Esophagus muscularis mucosa (tissue), 4 donors: ENCODE measurements around the gene OSBPL10. TPM values are rescaled to one million over a fixed set of nuclear protein-coding genes. Genes with fewer than 3 reads are reported as not detected.

Experiments used
- DNase-seq: peaks from one replicate; pipeline ENCODE4 v3.0.0-alpha.2; 2017; ENCODE audit errors: extremely low spot score
- H3K27ac ChIP-seq, 4 donors: fragments of 200-600 bp; sonication (generic); replicated peaks in 1 of 4; 1 replicate in 3 of 4; 2 replicates in 1 of 4; pipeline ENCODE4 v1.5.1; 2016 to 2019; ENCODE audit warnings: mild to moderate bottlenecking in 1 of 4
- H3K27me3 ChIP-seq, 4 donors: fragments of 200-600 bp; sonication (generic); one replicate each; pipeline versions ENCODE4 v1.5.1 to v1.6.0; 2016 to 2019
- H3K36me3 ChIP-seq, 4 donors: fragments of 200-600 bp; sonication (generic); one replicate each; pipeline ENCODE4 v1.5.1; 2016 to 2019
- H3K4me1 ChIP-seq, 4 donors: fragments of 200-600 bp; sonication (generic); one replicate each; pipeline ENCODE4 v1.5.1; 2016 to 2019
- H3K4me3 ChIP-seq, 4 donors: fragments of 200-600 bp; sonication (generic); 1 replicate in 2 of 4; 2 replicates in 2 of 4; pipeline ENCODE4 v1.5.1; 2016 to 2019; ENCODE audit warnings: mild to moderate bottlenecking in 4 of 4, moderate library complexity in 1 of 4
- H3K9me3 ChIP-seq, 4 donors: fragments of 200-600 bp; sonication (generic); 1 replicate in 3 of 4; 2 replicates in 1 of 4; pipeline ENCODE4 v1.5.1; 2016 to 2019
- EP300 ChIP-seq: sonication (generic); formaldehyde crosslinking; IDR thresholded peaks from one replicate; pipeline ENCODE4 v1.6.1; 2017; ENCODE audit warnings: antibody characterized with exemption
- POLR2A ChIP-seq: fragments of 450-650 bp; IDR thresholded peaks from one replicate; pipeline ENCODE4 v1.6.1; 2017; ENCODE audit warnings: antibody characterized with exemption, moderate library complexity, mild to moderate bottlenecking, low read depth
- POLR2AphosphoS5 ChIP-seq, 2 donors: sonication (generic); formaldehyde crosslinking; IDR thresholded peaks; one replicate each; pipeline ENCODE4 v1.6.1; 2017; ENCODE audit warnings: antibody characterized with exemption in 2 of 2
- WGBS: methylation state at CpG from one replicate; pipeline ENCODE4 v1.1.5; 2018; 5-methylcytosine and 5-hydroxymethylcytosine counted together
- intact Hi-C: fragments of 100-400 bp; cut with DNase I; formaldehyde crosslinking; loops from one replicate; pipeline ENCODE4 v1.15.1; 2023
- total RNA-seq, 4 donors: library from RNA; depleted of rRNA; stranded (reverse); fragments of >200 nt; gene quantifications; one replicate each; pipeline versions ENCODE4 v1.1.0 to v1.2.1, GENCODE V29; 2016
- TF ChIP-seq, protein P1 (sequence below), 3 experiments: fragments of 200-600 bp in 2 of 3; fragments of 450-650 bp in 1 of 3; sonication (generic) in 2 of 3; IDR thresholded peaks; one replicate each; pipeline ENCODE4 v1.5.1; 2017 to 2019; ENCODE audit warnings: antibody characterized with exemption in 3 of 3, mild to moderate bottlenecking in 2 of 3, moderate library complexity in 1 of 3

Gene OSBPL10
- total RNA-seq, 4 donors from 2014 or later: 6.3 to 12.2 (median 7.6) TPM

DNA sequence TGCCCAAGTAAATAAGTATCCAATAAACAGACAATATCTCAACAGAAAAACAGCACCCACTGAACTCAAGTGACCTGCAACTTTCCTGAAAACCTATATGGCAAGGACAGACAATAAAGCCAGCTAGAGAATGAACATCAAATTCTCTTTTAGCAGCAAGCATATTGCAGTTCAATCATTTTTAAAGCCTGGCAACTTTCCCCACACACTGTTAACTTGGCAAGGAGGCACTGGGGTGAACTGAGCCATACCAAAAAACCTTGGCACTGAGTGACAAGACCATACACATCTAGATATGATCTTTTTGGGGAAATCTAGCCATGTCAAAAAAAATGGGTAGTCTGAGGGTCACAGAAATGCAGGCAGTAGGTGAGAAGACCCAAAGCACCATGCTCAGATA is 273.8 kb downstream of the OSBPL10 start:
- intact Hi-C loops: no loop called here

GRCh38 chr3:31705736-31706135 is 275.3 kb downstream of the OSBPL10 start:
- no peaks in the 10 kb centered on the region for H3K9me3 ChIP-seq
- DNase-seq: no peak
- 85% methylated on average over 4 of the region's 4 CpGs for WGBS
- no peaks in the 10 kb centered on the region for H3K36me3 ChIP-seq
- no peaks in the 10 kb centered on the region for H3K4me1 ChIP-seq
- intact Hi-C loops: no loop called here
- no peak for TF ChIP-seq POLR2AphosphoS5 (IDR thresholded peaks at IDR 0.05)
- TF ChIP-seq, protein P1, sequence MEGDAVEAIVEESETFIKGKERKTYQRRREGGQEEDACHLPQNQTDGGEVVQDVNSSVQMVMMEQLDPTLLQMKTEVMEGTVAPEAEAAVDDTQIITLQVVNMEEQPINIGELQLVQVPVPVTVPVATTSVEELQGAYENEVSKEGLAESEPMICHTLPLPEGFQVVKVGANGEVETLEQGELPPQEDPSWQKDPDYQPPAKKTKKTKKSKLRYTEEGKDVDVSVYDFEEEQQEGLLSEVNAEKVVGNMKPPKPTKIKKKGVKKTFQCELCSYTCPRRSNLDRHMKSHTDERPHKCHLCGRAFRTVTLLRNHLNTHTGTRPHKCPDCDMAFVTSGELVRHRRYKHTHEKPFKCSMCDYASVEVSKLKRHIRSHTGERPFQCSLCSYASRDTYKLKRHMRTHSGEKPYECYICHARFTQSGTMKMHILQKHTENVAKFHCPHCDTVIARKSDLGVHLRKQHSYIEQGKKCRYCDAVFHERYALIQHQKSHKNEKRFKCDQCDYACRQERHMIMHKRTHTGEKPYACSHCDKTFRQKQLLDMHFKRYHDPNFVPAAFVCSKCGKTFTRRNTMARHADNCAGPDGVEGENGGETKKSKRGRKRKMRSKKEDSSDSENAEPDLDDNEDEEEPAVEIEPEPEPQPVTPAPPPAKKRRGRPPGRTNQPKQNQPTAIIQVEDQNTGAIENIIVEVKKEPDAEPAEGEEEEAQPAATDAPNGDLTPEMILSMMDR (IDR thresholded peaks at IDR 0.05): no peak
- TF ChIP-seq EP300: no peak
- TF ChIP-seq POLR2A: no peak
- H3K4me3 ChIP-seq: no peak overlapping the region
- H3K27me3 ChIP-seq: no peaks in the 10 kb centered on the region
- H3K27ac ChIP-seq: no peak overlapping the region

More for the DNA sequence above, 273.8 kb downstream of the OSBPL10 start:
- H3K27me3 ChIP-seq: no peaks in the 10 kb centered on the region
- no peak overlapping the region for H3K4me3 ChIP-seq
- H3K36me3 ChIP-seq: no peaks in the 10 kb centered on the region
- H3K27ac ChIP-seq: no peak overlapping the region
- TF ChIP-seq EP300: no peak
- TF ChIP-seq POLR2A: no peak
- no peak for TF ChIP-seq POLR2AphosphoS5 (IDR thresholded peaks at IDR 0.05)
- TF ChIP-seq, protein P1 (IDR thresholded peaks at IDR 0.05): no peak
- no peak for DNase-seq
- peaks cover 0 to 3% (median under 1%) of the 10 kb centered on the region in 4 donors for H3K9me3 ChIP-seq
- H3K4me1 ChIP-seq: no peaks in the 10 kb centered on the region

- H3K4me3 ChIP-seq: no peak overlapping the region
- no peak for TF ChIP-seq POLR2A
- no peak for TF ChIP-seq POLR2AphosphoS5 (IDR thresholded peaks at IDR 0.05)
- TF ChIP-seq, protein P1 (IDR thresholded peaks at IDR 0.05): no peak
- no peak for TF ChIP-seq EP300
- intact Hi-C loops: no loop called here
- WGBS: 44% methylated on average over 7 of the region's 7 CpGs
- H3K4me1 ChIP-seq: no peaks in the 10 kb centered on the region
- H3K36me3 ChIP-seq: no peaks in the 10 kb centered on the region
- H3K27ac ChIP-seq: no peak overlapping the region
- no peaks in the 10 kb centered on the region for H3K9me3 ChIP-seq
- H3K27me3 ChIP-seq: no peaks in the 10 kb centered on the region
- no peak for DNase-seq
These were observed 276.4 kb downstream of the OSBPL10 start for GRCh38 chr3:31704591-31705179.

- Histone ChIP-seq H3K27me3 (no peaks in the 10 kb centered on the region), H3K36me3 (no peaks in the 10 kb centered on the region), H3K4me3 (no peak overlapping the region), H3K9me3 (no peaks in the 10 kb centered on the region), H3K27ac (no peak overlapping the region), H3K4me1 (no peaks in the 10 kb centered on the region)
- WGBS: 88% methylated on average over 3 of the region's 3 CpGs
- intact Hi-C loops: no loop called here
- DNase-seq: no peak
- TF ChIP-seq EP300 (no peak), POLR2A (no peak), POLR2AphosphoS5 (IDR thresholded peaks at IDR 0.05) (no peak)
- TF ChIP-seq, protein P1 (IDR thresholded peaks at IDR 0.05): no peak
These were observed 276.9 kb downstream of the OSBPL10 start for GRCh38 chr3:31704156-31704555.

DNA sequence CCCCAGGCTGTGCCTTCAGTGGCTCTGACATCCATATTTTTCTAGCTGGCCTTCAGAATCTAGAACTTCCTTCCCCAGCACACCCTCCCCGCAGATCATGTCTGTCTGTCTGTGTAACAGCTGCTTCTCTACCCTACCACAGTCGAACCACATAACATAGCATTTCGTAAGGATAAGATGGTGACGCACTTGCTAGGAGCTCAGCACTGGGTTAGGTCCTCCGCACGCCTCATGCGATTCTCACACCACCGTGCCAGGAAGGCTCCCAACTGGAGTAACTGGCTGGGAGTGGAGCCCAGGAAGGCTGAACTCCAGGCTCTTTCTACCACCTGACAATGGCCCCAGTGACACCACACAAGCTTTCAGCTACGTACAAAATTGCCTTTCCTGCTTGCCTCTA is 279.8 kb downstream of the OSBPL10 start:
- Histone ChIP-seq H3K4me1 (no peaks in the 10 kb centered on the region), H3K36me3 (no peaks in the 10 kb centered on the region), H3K9me3 (no peaks in the 10 kb centered on the region), H3K4me3 (no peak overlapping the region), H3K27ac (no peak overlapping the region), H3K27me3 (no peaks in the 10 kb centered on the region)
- TF ChIP-seq EP300 (no peak), POLR2A (no peak), POLR2AphosphoS5 (IDR thresholded peaks at IDR 0.05) (no peak)
- TF ChIP-seq, protein P1 (IDR thresholded peaks at IDR 0.05): no peak
- DNase-seq: no peak
- intact Hi-C loops: no loop called here
- WGBS: 87% methylated on average over 9 of the region's 9 CpGs
